Measurements from ENCODE around the gene REPIN1.

- no peak for TF ChIP-seq CTCF (IDR thresholded peaks at IDR 0.05)
- no peak for TF ChIP-seq EP300 (IDR thresholded peaks at IDR 0.05; ENCODE audit: low read depth)
Observed at GRCh38 chr7:150365673-150366398, 2.8 kb upstream of the REPIN1 start.
